Fibroblast of lung (primary cell): Measurements from ENCODE around the gene ADCK2. TPM values are rescaled to one million over a fixed set of nuclear protein-coding genes. Genes with fewer than 3 reads are reported as not detected.
"Not testable (repeated sequence)": the region's sequence is repeated elsewhere in the genome, so short reads cannot be mapped to it uniquely, and the experiment has no call there.

ENCODE experiments used
- DNase-seq, 2 donors: peaks; one replicate each; pipeline versions ENCODE4 v3.0.0 to v3.0.0-alpha.2; 2010; ENCODE audit warnings: low read depth in 2 of 2
- H2AFZ ChIP-seq: 2 replicates; pipeline ENCODE4 v1.5.1; 2012; ENCODE audit warnings: low read length, control low read depth, inconsistent platforms
- H3K27ac ChIP-seq: 2 replicates; pipeline ENCODE4 v1.5.1; 2011; ENCODE audit warnings: low read length, control low read depth; ENCODE audit not compliant: insufficient read depth
- H3K27me3 ChIP-seq: 2 replicates; pipeline ENCODE4 v1.5.1; 2011; ENCODE audit warnings: mild to moderate bottlenecking, low read length; ENCODE audit not compliant: control insufficient read depth, insufficient read depth
- H3K36me3 ChIP-seq: 2 replicates; pipeline ENCODE4 v1.5.1; 2011; ENCODE audit warnings: low read length; ENCODE audit not compliant: control insufficient read depth, insufficient read depth
- H3K4me1 ChIP-seq: 2 replicates; pipeline ENCODE4 v1.5.1; 2011; ENCODE audit warnings: low read length; ENCODE audit not compliant: control insufficient read depth, insufficient read depth; ENCODE audit errors: extremely low read depth
- H3K4me2 ChIP-seq: 2 replicates; pipeline ENCODE4 v1.5.1; 2011; ENCODE audit warnings: low read length, control low read depth; ENCODE audit not compliant: insufficient read depth; ENCODE audit errors: extremely low read depth
- H3K4me3 ChIP-seq, 4 experiments: fragments of 200-600 bp in 1 of 4; sonication (generic) in 1 of 4; replicated peaks in 1 of 4; 2 replicates each; pipeline ENCODE4 v1.5.1; 2011 to 2016; ENCODE audit warnings: low read length in 4 of 4, low read depth in 3 of 4, mild to moderate bottlenecking in 3 of 4, control low read depth in 2 of 4, inconsistent platforms in 1 of 4, mixed read lengths in 1 of 4; ENCODE audit not compliant: insufficient read depth in 1 of 4; ENCODE audit errors: control extremely low read depth in 1 of 4
- H3K79me2 ChIP-seq: 2 replicates; pipeline ENCODE4 v1.5.1; 2012; ENCODE audit warnings: mild to moderate bottlenecking, low read length, inconsistent platforms; ENCODE audit not compliant: control insufficient read depth, insufficient read depth
- H3K9ac ChIP-seq: 2 replicates; pipeline ENCODE4 v1.5.1; 2011; ENCODE audit warnings: mild to moderate bottlenecking, low read length, control low read depth; ENCODE audit not compliant: insufficient read depth
- H3K9me3 ChIP-seq: 2 replicates; pipeline ENCODE4 v1.5.1; 2012; ENCODE audit warnings: low read depth, low read length; ENCODE audit not compliant: control insufficient read depth, insufficient read depth
- H4K20me1 ChIP-seq: 2 replicates; pipeline ENCODE4 v1.5.1; 2011; ENCODE audit warnings: low read length; ENCODE audit not compliant: control insufficient read depth, insufficient read depth; ENCODE audit errors: extremely low read depth
- EZH2 ChIP-seq: IDR thresholded peaks from 2 replicates; pipeline ENCODE4 v1.5.1; 2012; ENCODE audit warnings: low read length, control low read depth, mild to moderate bottlenecking; ENCODE audit errors: missing control alignments
- polyA plus RNA-seq, 2 donors: library from polyadenylated mRNA; depleted of rRNA in 1 of 2; stranded (reverse) in 1 of 2; unstranded in 1 of 2; fragments of >200 nt; gene quantifications; 2 replicates each; pipeline ENCODE4 v1.2.1, GENCODE V29; 2011 to 2012; ENCODE audit warnings: missing spikeins in 1 of 2
- total RNA-seq: library from RNA; depleted of rRNA; stranded (reverse); fragments of >200 nt; gene quantifications from 2 replicates; pipeline ENCODE4 v1.2.1, GENCODE V29; 2014
- TF ChIP-seq, protein P1 (sequence below), 2 donors: IDR thresholded peaks in 1 of 2; conservative IDR thresholded peaks in 1 of 2; 1 replicate in 1 of 2; 2 replicates in 1 of 2; pipeline ENCODE4 v1.5.1; 2011 to 2012; ENCODE audit warnings: low read length in 2 of 2, control low read depth in 1 of 2, inconsistent platforms in 1 of 2, low read depth in 1 of 2, mild to moderate bottlenecking in 1 of 2

Gene ADCK2
- total and polyA plus RNA-seq, 2 donors (not counting 1 experiment from before 2014, with no cell fraction given), result 7.1 to 37.5 TPM

DNA sequence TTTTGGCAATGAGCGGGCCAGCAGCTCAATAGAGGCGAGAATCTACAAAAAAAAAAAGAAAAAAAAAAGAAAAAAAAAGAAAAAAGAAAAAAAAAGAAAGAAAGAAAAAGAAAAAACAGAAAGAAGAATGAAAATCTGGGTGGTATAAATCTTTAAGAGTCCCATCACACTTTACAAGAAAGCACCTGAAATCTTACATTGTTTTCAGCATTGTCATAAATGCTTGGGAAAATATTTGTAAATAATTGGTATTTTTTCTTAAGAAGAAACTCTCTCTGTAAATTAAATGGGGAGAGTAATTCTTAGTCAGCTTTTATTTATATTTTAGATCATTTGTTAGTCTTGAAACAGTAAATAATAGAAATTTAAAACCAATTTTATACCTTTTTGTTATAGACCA lies 62.0 kb downstream of the ADCK2 start:
- no peaks in the 10 kb centered on the region for H4K20me1 ChIP-seq

DNA sequence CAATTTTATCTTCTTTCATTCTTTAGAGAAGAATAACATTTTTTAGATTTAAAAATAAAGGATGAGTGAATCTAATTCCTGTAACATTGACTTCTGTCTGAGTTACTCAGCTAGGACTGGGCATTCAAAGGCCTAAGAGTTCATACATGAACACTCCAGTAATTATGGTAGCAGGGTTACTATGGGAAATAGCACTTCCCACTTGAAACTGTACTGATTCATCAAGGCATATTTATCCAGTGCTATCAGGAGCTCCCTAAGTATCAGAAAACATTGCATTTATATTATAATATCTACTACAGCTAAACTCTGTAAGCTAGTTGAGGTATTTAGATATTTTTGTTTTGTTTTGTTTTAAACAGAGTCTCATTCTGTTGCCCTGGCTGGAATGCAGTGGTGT lies 65.5 kb downstream of the ADCK2 start:
- no peak overlapping the region for H2AFZ ChIP-seq
- H3K27me3 ChIP-seq, result no peaks in the 10 kb centered on the region
- H3K79me2 ChIP-seq, result no peaks in the 10 kb centered on the region
- H3K27ac ChIP-seq, result no peak overlapping the region
- H3K4me1 ChIP-seq, result no peaks in the 10 kb centered on the region
- H3K9ac ChIP-seq, result no peak overlapping the region
- no peaks in the 10 kb centered on the region for H3K9me3 ChIP-seq
- no peaks in the 10 kb centered on the region for H4K20me1 ChIP-seq
- H3K4me2 ChIP-seq, result no peak overlapping the region
- H3K36me3 ChIP-seq, result no peaks in the 10 kb centered on the region
- DNase-seq, result peak in 1 of 2 donors; percentile 21
- TF ChIP-seq, protein P1, sequence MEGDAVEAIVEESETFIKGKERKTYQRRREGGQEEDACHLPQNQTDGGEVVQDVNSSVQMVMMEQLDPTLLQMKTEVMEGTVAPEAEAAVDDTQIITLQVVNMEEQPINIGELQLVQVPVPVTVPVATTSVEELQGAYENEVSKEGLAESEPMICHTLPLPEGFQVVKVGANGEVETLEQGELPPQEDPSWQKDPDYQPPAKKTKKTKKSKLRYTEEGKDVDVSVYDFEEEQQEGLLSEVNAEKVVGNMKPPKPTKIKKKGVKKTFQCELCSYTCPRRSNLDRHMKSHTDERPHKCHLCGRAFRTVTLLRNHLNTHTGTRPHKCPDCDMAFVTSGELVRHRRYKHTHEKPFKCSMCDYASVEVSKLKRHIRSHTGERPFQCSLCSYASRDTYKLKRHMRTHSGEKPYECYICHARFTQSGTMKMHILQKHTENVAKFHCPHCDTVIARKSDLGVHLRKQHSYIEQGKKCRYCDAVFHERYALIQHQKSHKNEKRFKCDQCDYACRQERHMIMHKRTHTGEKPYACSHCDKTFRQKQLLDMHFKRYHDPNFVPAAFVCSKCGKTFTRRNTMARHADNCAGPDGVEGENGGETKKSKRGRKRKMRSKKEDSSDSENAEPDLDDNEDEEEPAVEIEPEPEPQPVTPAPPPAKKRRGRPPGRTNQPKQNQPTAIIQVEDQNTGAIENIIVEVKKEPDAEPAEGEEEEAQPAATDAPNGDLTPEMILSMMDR (conservative IDR thresholded peaks at IDR 0.05 in 1 of 2, IDR thresholded peaks at IDR 0.05 in 1 of 2; ENCODE audit: low read depth in 1 of 2, low read length in 2 of 2), result no peak
- no peak for TF ChIP-seq EZH2
- no peak overlapping the region for H3K4me3 ChIP-seq

More for the DNA sequence above, 62.0 kb downstream of the ADCK2 start:
- no peak overlapping the region for H2AFZ ChIP-seq
- no peaks in the 10 kb centered on the region for H3K27me3 ChIP-seq
- no peaks in the 10 kb centered on the region for H3K79me2 ChIP-seq
- H3K4me1 ChIP-seq, result no peaks in the 10 kb centered on the region
- H3K27ac ChIP-seq, result no peak overlapping the region
- no peaks in the 10 kb centered on the region for H3K36me3 ChIP-seq
- no peak overlapping the region for H3K4me2 ChIP-seq
- no peak for DNase-seq
- no peak overlapping the region for H3K9ac ChIP-seq
- no peak overlapping the region for H3K4me3 ChIP-seq
- H3K9me3 ChIP-seq, result no peaks in the 10 kb centered on the region
- TF ChIP-seq, protein P1 (conservative IDR thresholded peaks at IDR 0.05 in 1 of 2, IDR thresholded peaks at IDR 0.05 in 1 of 2; ENCODE audit: low read depth in 1 of 2, low read length in 2 of 2), result no peak
- TF ChIP-seq EZH2, result no peak

DNA sequence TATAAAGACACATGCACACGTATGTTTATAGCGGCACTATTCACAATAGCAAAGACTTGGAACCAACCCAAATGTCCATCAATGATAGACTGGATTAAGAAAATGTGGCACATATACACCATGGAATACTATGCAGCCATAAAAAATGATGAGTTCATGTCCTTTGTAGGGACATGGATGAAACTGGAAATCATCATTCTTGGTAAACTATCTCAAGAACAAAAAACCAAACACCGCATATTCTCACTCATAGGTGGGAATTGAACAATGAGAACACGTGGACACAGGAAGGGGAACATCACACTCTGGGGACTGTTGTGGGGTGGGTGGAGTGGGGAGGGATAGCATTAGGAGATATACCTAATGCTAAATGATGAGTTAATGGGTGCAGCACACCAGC lies 70.5 kb downstream of the ADCK2 start:
- not testable (repeated sequence) for H3K36me3 ChIP-seq, DNase-seq, H2AFZ ChIP-seq, H3K27me3 ChIP-seq, H3K27ac ChIP-seq, H3K9me3 ChIP-seq, H3K4me2 ChIP-seq, H4K20me1 ChIP-seq, H3K4me1 ChIP-seq, H3K79me2 ChIP-seq, H3K4me3 ChIP-seq, H3K9ac ChIP-seq
